ENCODE data around the gene USP20.
A peak's percentile ranks its signal among the peaks of the same experiment; 100 is the strongest.
"Not testable (repeated sequence)": the region's sequence is repeated elsewhere in the genome, so short reads cannot be mapped to it uniquely, and the experiment has no call there.

The USP20 gene

DNA sequence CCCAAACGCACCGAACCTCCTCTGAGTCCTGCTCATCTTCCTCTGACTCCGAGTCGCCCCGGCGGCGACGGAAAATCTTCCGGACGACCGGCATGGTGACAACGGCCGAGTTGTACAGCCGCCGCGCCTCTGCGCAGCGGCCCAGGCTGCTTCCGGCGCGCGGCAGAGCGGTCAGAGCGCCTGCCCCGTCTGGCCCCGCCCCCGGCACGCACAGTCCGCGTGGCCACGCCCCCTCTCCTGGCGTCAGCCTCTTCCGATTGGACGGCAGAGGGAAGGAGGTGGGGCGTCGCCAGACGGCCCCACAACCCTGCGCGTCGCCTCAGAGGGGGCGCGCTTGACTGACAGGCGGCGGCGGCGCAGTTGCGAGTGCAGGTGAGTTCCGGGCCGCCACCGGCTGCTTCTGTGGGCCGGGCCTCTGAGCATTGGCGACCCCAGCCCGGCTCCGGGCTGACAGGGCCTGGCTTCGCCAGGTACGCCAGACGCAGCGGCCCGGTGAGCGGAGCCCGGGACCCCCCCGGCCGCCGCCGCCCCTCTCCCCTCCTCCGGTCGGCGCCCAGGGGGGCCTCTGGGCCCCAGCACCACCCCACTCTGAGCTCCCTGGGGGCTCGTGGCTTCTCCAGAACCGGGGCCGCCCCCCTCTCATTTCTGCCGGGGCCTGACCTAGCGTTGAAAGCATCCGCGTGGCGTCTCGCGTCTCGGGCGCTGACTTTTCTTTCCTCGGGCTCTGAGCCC, at the start of gene USP20, which contains the start of gene C9orf78:
Gene USP20 (plus strand): TSS at position 331 of the 732 bp plus-strand sequence. CDS start 17,098 bp downstream, outside the sequence.
Gene C9orf78 (minus strand): TSS at position 148 of the 732 bp plus-strand sequence. CDS start 54 bp downstream, at position 94.
- DNase-seq (ENCODE audit: low read depth in 2 of 2) = peak; percentile 89 to 96

DNA sequence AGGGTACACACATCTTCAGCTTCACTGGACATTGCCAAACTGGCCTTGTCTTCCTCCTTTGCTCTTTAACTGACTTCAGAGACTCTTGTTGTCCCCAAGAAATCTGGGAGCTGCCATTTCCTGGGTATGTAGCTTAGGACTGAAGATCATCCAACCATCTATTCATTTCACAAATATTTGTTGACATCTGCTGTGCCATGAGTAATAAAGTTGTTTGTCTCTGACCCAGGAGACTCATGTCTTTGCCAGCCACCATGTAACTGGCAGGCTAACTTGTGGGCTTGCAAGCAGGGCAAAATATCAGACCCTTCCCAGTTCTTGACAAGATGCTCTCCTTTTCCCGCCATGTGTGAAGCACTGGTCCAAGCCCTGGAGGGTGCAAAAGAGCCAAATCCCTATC, 49.4 kb upstream of the USP20 start:
- no peak for DNase-seq (ENCODE audit: low read depth in 2 of 2)

DNA sequence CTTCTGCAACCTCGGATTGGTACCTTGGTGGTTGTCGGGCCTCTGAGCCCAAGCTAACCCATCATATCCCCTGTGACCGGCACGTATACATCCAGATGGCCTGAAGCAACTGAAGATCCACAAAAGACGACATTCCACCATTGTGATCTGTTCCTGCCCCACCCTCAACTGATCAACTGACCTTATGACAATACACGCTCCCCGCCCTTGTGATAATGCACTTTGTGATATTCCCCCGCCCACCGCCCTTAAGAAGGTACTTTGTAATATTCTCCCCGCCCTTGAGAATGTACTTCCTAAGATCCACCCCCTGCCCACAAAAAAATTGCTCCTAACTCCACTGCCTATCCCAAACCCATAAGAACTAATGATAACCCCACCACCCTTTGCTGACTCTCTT, 48.8 kb upstream of the USP20 start:
- DNase-seq (ENCODE audit: low read depth in 2 of 2) = no peak

DNA sequence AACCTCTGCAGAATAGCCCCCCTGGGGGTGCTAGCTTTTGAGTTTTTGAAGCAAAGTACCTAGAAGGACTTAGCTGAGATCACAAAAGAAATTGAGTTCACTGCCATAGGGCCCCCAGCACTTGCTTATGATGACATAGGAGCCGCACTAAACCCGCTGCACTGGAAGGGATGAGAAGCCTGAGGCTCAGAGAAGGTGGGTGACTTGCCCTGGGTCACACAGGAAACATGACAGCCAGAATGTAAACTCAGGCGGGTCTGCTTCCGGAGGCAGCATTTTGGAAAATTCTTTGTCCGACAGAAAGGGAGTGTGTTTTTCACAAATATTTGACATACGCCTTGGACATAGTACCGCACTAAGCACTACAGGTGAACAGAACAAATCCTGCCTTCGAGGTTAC, 40.7 kb upstream of the USP20 start:
- no peak for DNase-seq (ENCODE audit: low read depth in 2 of 2)

DNA sequence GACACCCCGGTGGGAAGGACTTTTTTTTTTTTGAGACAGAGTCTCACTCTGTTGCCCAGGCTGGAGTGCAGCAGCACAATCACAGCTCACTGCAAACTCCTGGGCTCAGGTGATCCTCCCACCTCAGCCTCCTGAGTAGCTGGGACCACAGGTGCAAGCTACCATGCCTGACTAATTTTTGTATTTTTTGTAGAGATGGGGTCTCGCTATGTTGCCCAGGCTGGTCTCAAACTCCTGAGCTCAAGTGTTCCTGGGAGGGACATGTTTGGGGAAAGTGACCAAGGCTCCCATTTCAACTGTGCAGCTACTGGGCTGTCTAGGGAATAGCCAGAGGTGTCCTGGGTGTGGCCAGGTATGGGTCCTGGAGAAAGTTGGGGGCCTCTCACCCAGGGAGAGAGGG, 39.2 kb upstream of the USP20 start:
- not testable (repeated sequence) for DNase-seq (ENCODE audit: low read depth in 2 of 2)

DNA sequence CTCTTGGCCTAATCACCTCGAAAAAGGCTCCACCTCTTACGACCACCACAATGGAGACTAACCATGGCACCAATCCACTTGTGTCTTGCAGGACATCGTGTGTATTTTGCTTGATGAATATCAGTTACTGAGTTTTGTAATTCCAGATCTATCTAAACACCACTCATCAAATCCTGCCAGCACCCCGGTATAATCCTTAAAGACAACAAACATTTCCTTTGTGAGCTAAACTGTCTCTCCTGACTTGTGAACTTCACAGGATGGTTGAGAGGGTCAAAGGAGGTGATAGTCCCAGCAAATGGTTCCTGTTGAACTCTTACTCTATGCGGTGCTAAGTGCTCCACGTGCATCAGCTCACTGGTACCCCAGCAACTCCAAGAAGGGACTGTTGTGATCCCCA, 36.3 kb upstream of the USP20 start:
- no peak for DNase-seq (ENCODE audit: low read depth in 2 of 2)

DNA sequence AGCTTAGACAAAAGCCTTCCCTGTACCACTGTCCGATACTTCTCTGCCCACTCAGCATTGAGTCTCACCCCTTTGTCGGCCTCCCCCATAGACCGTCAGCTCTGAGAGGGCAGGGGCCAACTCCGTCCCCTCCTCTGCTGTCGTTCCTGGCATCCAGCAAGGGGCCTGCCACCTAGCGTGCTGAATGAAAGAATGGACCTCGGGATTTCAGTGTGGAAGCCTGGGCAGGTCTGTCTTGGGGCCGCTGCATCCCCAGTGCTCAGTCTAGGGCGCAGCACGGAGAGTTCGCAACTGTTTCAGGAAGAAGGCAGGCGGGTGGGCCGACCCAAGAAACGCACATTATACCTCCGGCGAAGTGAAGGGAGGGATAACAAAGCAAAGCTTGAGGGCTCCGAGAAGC, 33.8 kb upstream of the USP20 start:
- no peak for DNase-seq (ENCODE audit: low read depth in 2 of 2)

DNA sequence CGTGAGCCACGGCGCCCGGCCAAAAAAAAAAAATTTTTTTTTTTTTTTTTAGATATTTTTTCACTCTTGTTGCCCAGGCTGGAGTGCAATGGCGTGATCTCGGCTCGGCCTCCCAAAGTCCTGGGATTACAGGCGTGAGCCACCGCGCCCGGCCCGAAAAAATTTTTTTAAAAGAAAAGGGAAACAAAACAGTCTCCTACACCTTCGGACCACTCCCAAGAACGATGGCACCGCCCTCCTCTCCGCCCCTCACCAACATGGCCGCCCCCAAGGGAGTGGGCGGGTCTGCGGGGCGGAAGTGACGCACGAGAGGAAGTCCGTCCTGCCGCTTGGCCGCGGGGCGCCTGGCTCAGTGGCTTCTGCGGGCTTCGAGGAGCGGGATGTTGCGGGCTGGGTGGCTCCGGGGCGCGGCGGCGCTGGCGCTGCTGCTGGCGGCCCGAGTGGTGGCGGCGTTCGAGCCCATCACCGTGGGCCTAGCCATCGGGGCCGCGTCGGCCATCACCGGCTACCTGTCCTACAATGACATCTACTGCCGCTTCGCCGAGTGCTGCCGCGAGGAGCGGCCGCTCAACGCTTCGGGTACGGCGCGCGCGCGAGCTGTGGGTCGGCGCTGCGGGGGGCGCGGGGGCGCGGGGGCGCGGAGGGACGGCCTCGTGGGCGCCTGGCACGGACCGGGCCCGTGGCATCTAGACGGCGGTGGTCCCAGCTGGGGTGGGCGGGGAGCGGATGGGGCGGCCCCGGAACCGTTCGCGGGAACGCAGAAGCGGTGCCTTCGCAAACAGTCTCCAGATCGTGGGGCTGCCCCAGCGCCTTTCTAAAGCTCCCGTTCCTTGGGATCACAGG, 32.2 kb upstream of the USP20 start, which contains the start of gene TOR1B:
Gene TOR1B (plus strand): TSS at position 352 of the 843 bp plus-strand sequence. CDS start 29 bp downstream, at position 381.
- DNase-seq (ENCODE audit: low read depth in 2 of 2) = peak; percentile 91 to 92

DNA sequence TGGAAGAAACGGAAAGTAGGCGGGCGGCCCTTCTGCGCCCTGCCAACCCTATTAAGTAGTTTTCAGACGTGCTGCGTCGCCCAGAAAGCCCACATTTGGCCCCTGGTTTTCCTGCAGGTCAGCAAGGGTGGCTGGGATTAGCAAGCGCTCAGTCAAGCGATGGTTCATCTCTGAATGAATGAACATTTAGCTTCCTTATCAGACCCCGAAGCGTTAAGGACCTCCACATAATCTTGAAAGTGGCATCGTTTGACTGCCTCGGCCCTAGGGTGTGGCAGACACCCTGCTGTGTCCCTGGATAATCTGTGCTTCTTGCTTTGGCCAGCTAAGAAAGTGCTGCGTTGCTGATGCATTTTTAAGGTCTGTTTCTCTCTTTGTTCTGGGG, 31.6 kb upstream of the USP20 start:
- DNase-seq (ENCODE audit: low read depth in 2 of 2) = no peak

DNA sequence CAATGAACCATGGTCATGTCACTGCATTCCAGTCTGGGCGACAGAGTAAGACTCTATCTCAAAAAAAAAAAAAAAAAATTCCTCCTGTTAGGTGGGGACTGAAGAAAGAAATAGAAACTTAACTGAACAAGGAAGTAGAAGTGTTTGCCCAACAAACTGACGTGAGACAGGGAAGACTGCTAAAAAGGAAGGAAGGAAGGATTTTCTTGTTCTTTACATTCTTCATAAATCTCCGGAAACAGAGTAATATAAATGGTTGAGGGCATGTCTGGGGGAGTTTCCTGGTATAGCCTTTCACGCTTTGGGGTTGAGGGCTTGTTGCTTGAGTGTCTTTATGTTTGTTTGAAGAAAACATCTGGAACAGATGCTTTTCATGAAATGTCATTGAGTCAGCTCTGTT, 29.2 kb upstream of the USP20 start:
- DNase-seq (ENCODE audit: low read depth in 2 of 2) = no peak

DNA sequence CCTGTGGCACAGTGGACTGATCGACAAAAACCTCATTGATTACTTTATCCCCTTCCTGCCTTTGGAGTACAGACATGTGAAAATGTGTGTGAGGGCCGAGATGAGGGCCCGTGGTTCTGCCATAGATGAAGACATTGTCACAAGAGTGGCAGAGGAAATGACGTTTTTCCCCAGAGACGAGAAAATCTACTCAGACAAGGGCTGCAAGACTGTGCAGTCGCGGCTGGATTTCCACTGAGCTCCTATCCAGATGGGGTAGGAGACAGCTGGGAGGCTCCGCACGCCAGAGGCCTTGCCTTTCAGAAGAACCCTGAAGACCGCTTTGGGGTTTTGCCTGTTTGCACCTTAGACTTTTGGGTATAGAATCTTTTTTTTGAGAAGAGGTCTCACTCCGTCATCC, 25.9 kb upstream of the USP20 start:
- DNase-seq (ENCODE audit: low read depth in 2 of 2) = no peak

DNA sequence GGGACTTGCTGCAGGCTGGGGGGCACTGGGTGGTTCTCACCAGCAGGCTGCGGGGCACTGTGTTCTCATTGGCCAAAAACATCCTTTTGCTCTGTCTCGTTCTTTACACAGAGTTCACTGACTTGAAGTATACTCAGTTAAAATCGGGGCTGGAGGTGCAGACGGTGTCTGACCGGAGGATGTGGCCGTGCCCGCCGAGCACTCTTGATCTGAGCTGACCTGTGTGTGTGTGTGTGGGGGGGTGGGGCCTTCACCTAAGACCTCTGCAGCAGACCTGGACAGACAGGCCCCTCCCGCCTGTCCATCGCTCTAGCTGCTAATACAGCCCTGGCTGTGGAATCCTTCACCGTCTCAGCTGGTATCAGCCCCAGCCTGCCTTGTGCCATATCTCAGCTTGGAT, 25.1 kb upstream of the USP20 start:
- no peak for DNase-seq (ENCODE audit: low read depth in 2 of 2)

DNA sequence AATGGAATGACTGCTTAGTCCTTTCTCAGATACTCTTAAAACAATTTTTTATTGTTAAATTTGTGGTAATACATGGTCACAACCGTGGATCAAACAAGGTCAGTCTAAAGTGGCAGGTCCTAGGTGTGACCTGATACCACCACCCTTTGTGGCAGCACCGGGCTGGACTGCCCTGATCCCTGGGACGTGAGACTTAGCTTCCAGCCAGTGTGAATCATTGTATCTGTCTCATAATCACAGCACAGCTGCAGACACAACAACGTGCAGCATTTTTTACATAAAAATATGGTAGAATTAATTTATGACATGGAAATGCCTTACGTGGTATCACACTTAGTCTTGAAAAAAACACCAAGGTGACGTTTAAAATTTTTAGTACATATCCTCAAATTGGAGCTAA, 24.5 kb upstream of the USP20 start:
- DNase-seq (ENCODE audit: low read depth in 2 of 2) = no peak

DNA sequence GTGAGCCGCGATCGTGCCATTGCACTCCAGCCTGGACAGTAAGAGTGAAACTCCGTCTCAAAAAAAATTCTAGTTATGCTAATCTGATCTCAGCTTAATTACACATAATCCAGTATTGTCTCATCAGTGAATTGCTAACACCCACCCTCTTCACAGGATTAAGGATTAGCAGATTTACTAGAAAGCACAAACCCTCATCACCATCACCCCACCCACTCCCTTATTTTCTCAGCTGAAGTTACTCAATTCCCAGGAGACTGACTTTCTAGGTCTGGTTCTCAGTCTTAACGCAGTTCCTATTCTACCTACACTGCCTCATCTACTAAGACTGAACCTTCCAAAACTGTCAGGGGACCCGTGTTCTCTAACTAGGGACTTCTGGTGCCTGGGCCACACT, 23.3 kb upstream of the USP20 start:
- no peak for DNase-seq (ENCODE audit: low read depth in 2 of 2)

DNA sequence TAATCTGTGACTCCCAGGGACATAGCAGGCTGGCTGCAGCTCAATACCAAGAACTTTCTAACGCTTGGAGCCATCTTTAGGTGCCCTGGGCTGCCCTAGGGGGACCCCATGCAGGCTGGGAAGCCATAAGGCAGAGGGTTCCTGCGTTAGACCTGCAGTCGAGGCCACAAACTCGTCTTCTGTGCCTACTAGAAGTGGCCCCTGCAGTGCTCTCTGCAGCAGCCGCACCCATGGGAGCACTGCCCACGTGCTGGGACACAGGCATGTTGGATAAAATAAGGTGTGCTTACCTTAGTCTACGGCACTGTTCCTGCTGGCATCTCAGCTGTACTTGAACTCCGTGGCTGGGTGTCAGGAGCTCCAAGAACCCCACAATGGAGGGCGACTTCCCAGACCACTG, 22.9 kb upstream of the USP20 start:
- DNase-seq (ENCODE audit: low read depth in 2 of 2) = no peak

DNA sequence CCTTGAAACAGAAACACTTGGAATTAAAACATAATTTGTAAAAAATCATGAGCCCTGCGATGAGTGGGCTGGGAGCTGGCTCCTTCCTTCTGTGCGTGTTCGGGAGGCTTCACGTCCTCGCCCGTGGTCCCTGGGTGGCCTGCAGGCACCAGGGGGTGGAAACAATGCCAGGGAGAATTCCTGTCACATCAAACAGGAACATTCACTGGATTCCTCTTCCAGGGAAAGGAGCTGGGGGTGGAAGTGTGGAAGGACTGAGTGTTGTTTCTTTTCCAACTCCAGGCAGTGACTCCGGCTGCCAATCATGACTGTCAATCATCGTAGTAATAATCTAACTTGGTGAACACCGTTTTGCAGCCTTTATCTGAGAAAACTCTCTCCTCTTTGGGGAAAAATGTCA, 21.6 kb upstream of the USP20 start:
- no peak for DNase-seq (ENCODE audit: low read depth in 2 of 2)

DNA sequence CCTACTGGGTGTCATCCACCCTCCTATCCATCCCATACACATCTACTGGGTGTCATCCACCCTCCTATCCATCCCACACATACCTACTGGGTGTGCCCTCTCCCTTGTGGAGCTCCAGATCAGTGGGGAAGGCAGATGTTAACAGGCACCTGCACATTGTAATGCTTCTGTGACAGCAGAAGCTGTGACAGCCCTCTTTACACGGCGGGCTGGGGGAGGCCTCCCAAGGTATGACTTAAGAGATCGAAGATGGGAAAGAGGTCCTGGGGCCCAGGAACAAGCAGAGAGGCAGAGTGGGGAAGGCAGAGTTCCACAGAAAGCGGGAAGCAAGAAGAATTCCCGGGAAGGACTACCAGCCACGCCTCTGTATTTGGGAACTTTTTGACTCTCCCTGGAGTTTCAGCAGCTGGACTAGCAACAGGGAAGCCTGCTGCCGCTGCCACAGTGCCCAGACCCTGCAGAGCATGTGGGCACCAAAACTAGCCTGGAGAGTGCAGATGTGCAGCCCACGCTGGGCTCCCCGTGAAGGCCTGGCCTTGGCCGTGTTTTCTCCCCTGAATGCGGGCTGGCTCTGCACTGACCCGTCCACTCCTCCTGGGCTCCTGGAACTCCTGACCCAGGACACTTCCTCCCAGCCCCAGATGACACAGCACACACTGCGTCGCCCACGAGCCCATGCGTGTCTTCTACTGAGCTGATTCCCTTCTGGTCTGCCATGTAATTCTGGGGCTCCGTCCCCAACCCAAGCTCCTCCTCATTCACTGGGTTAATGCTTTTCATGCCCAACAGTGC, 20.6 kb upstream of the USP20 start:
- DNase-seq (ENCODE audit: low read depth in 2 of 2) = no peak

DNA sequence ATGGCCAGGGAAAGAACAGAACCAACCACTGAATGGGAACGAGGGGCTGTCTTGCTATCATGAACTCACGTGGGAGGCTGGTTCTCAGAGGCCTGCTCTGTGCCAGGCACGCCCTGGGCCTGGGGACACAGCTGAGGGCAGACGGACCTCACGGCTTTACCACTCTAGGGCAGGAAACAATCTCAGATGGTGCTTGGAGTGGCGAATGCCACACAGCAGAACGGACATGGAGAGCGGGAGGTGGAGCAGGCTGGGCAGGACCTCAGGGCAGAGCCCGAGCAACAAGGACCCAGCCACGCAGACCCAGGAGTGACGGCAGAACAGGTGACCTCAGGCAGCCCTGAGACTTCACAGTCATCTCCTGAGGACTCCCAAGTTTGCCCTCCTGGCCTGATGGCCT, 20.0 kb upstream of the USP20 start:
- DNase-seq (ENCODE audit: low read depth in 2 of 2) = no peak

DNA sequence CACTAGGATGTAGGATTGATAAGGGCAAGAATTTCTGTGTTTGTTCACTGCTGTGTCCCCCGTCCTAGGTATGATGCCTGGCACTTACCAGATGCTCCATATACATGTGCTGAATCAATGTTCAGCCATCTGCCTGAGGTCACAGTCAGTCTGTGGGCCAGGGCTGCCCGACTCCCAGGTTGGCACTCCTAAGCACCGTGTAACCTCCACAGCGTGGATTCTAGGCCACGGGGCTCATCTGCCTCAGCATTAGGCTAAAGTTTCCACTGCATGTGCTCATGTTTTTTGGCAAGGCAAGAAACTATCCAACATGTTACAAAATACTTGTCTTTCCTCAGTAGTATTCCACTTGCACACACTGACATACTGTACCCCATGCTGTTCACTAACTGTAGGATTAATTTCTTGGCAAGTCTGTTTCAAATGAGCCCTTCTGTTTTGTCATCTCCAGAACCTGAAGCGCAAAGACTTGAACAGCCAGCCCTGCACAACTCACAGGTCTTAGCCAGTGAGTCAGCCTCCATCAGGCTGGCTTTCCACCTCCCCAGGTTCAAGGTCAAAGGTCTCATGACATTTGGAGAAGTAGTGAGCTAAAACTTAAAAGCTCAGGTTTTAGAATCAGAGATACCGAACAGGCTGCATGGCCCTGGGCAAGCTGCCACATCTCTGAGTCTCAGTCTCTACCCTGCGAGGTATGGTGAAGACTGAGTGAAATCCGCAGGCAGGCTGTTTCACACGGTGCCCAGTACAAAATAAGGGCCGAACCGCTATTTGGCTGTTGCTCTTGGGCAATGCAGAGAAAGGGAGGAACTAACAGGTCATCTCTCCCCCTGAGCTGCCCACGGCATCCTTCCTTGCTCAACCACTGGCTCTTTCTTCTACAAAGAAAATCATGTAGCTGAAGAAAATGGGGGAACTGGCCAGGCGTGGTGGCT, 18.5 kb upstream of the USP20 start:
- DNase-seq (ENCODE audit: low read depth in 2 of 2) = no peak

DNA sequence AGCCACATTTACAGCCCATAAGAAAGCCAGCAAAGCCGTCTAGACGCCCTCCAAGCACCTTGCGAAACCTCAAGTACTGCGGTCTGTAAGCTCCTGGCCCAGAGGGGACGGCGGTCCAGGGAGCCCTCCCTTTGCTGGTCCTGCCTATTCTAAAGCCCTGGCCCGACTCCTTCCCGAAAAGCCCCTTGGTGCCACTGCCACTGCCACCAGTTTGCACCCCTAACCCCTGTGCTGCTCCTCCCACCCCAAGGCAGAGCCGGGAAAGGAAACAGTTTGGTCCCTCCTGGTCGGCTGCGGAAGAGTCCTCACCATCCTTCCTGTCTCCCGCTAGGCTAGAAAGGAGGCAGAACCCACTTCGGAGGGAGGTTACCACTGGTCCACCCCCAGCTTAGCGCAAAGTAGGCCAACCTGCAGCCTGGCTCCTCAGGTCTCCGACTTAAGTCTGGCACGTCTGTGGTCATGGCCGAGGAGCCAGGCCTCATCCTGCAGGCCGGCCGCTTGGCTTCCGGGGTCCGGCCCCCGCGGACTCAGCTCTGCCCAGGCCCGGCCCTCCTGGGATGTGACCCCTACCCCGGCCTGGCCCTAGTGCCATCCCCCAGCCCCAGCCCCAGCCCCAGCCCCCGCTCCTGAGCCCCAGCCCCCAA, 12.2 kb upstream of the USP20 start:
- peak in 1 of 2 donors; percentile 3 for DNase-seq (ENCODE audit: low read depth in 2 of 2)

DNA sequence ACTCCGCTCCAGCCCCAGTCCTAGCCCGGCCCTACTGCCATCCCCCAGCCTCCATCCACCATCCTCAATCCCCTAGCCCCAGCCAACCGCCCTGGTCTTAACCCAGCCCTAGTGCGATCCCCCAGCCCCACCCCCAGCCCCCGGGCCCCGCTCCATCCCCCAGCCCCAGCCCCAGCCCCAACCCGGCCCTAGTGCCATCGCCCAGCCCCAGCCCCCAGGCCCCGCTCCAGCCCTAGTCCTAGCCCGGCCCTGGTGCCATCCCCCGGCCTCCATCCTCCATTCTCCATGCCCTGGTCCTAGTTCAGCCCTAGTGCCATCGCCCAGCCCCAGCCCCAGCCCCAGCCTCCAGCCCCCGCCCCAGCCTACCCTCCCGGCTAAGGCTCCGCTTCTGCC, 11.7 kb upstream of the USP20 start:
- no peak for DNase-seq (ENCODE audit: low read depth in 2 of 2)

Data from stimulated activated CD8-positive, alpha-beta memory T cell treated with anti-CD3 and anti-CD28 coated beads, Interleukin-7, amount 100 ng/mL, for 4 hours (primary cell).